Measurements from ENCODE around the gene ZNF519. TPM values are rescaled to one million over a fixed set of nuclear protein-coding genes. Genes with fewer than 3 reads are reported as not detected.
"Not testable (repeated sequence)": the region's sequence is repeated elsewhere in the genome, so short reads cannot be mapped to it uniquely, and the experiment has no call there.

Gene ZNF519
- total and polyA plus RNA-seq, 4 donors, result 12.7 to 19.2 (median 15.0) TPM

DNA sequence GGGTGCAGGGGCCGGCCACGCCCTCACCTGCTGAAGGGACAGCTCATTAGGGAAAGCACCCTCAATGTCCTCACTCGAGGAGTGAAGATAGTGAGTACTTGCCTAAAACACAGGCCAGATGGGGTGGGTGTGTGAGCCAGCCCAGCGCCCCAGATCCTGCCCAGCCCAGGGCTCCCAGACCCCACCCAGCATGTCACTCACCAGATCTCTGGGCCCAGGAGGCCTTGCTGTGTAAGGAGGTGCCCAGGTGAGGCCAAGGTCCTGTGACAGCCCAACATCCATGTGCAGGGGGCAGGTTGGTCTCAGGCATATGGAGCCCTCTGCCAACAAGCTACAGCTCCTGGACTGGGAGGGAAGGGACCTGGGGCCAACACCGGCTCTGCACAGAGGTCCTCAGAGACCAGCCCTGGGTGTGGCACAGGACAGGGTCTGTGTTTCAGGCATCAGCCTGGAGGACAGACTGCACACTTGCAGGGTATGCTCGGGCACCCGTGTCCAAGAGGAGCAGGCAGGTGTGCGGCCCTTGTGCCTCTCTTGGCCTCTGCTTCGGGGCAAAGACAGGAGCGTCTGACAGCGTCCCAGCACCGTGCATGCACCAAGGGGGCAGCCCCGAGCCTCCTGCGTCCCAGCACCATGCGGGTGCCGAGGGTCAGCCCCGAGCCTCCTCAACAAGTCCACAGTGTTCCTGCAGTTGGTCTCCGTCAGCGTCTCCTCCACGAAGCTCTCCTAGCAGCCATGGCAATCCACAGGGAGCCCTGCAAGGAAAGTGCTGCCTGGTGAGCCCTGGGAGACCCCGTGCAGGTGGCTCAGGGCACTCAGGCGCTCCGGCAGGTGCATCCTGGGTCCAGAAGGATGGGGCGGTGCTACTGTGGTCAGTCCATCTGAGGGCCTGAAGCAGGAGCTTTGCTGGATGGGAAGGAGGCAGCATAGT, 16.0 kb upstream of the ZNF519 start:
- 83% methylated on average over 21 of the region's 24 CpGs for WGBS (ENCODE audit: insufficient coverage)

DNA sequence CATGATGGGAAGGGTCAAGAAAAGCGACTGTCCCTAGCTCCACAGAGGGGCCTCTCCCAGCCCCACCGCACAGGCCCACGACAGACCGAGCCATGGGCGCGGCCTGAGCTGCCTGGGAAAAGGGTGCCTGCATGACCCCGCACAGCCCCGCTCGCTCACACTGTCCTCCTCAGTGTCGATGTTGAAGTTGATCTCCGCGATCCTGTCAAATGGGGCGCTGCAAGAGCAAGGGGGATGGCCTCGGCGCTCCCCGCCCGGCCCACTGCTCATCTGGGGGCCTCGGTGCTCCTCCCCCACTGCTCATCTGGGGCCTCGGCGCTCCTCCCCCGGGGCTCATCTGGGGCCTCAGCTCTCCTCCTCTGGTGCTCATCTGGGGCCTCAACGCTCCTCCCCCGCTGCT, 14.5 kb upstream of the ZNF519 start:
- H3K27ac ChIP-seq (ENCODE audit: low read depth, low read length); H3K9me3 ChIP-seq (ENCODE audit: control insufficient read depth, insufficient read depth, low read length); H3K36me3 ChIP-seq (ENCODE audit: control insufficient read depth, insufficient read depth, low read length); H3K4me3 ChIP-seq (ENCODE audit: low read depth, low read length); DNase-seq (ENCODE audit: low read depth in 4 of 6, low spot score in 6 of 6); H3K27me3 ChIP-seq (ENCODE audit: control insufficient read depth, insufficient read depth, low read length); H3K4me1 ChIP-seq (ENCODE audit: control insufficient read depth, insufficient read depth, low read length): not testable (repeated sequence)
- 80% methylated on average over 23 of the region's 23 CpGs for WGBS (ENCODE audit: insufficient coverage)

More for the DNA sequence above, 16.0 kb upstream of the ZNF519 start:
- DNase-seq (ENCODE audit: low read depth in 4 of 6, low spot score in 6 of 6); H3K36me3 ChIP-seq (ENCODE audit: control insufficient read depth, insufficient read depth, low read length); H3K4me3 ChIP-seq (ENCODE audit: low read depth, low read length); H3K4me1 ChIP-seq (ENCODE audit: control insufficient read depth, insufficient read depth, low read length); H3K27ac ChIP-seq (ENCODE audit: low read depth, low read length); H3K9me3 ChIP-seq (ENCODE audit: control insufficient read depth, insufficient read depth, low read length); H3K27me3 ChIP-seq (ENCODE audit: control insufficient read depth, insufficient read depth, low read length): not testable (repeated sequence)

DNA sequence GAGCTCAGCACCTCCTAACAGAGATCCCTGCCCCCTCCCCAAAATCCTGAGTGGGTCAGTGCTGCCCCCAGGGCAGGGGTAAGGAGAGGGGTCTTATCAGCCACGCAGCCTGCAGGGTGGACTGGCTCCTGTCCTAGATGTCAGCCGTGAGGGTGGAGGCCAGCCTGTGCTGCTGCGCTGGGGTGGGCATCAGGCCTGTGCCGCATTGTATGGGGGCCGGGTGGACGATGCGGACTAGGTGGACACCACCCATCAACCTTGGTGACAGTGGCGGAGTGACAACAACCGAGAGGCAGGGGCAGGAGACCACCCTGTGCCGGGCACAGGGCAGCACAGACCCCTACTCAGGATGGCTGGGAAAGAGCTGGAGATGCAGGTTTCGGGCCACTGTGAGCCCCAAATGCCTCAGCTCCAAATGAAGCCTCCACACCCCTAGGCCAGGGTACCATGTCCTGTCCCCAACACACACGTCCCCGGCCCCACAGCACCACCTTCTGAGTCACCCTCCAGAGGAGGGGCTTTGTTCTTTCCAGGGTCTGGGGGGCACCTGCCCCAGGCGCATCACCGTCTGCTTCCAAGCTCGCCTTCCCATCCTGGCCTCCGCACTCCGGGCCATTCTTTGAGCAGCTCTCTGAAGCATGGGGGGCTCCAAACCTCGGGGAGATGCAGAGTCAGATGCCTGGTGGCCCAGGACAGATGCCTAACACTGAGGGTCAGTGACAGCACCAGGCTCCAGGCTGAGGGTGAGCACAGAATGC, 13.5 kb upstream of the ZNF519 start:
- not testable (repeated sequence) for H3K36me3 ChIP-seq (ENCODE audit: control insufficient read depth, insufficient read depth, low read length); DNase-seq (ENCODE audit: low read depth in 4 of 6, low spot score in 6 of 6); H3K4me3 ChIP-seq (ENCODE audit: low read depth, low read length); H3K9me3 ChIP-seq (ENCODE audit: control insufficient read depth, insufficient read depth, low read length); H3K27ac ChIP-seq (ENCODE audit: low read depth, low read length); H3K4me1 ChIP-seq (ENCODE audit: control insufficient read depth, insufficient read depth, low read length); H3K27me3 ChIP-seq (ENCODE audit: control insufficient read depth, insufficient read depth, low read length)
- WGBS (ENCODE audit: insufficient coverage), result 88% methylated on average over 19 of the region's 19 CpGs

DNA sequence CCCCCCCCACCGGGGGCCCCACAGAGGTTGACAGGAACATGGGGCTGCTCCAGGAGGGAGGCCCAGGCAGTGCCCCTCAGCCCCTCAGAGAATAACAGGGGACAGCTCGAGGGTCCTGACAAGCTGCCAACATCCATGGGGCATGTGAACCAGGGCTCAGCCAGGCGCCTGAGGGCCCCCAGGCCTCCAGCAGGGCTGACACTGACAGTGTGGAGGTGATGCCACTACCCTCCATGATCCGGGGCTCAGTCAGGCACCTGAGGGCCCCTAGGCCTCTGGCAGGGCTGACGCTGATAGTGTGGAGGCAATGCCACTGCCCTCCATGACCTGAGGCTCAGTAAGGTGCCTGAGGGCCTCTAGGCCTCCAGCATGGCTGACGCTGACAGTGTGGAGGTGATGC, 12.8 kb upstream of the ZNF519 start:
- H3K4me3 ChIP-seq (ENCODE audit: low read depth, low read length); H3K27me3 ChIP-seq (ENCODE audit: control insufficient read depth, insufficient read depth, low read length); H3K27ac ChIP-seq (ENCODE audit: low read depth, low read length); H3K36me3 ChIP-seq (ENCODE audit: control insufficient read depth, insufficient read depth, low read length); DNase-seq (ENCODE audit: low read depth in 4 of 6, low spot score in 6 of 6); H3K9me3 ChIP-seq (ENCODE audit: control insufficient read depth, insufficient read depth, low read length); H3K4me1 ChIP-seq (ENCODE audit: control insufficient read depth, insufficient read depth, low read length): not testable (repeated sequence)
- 88% methylated on average over 5 of the region's 6 CpGs for WGBS (ENCODE audit: insufficient coverage)

DNA sequence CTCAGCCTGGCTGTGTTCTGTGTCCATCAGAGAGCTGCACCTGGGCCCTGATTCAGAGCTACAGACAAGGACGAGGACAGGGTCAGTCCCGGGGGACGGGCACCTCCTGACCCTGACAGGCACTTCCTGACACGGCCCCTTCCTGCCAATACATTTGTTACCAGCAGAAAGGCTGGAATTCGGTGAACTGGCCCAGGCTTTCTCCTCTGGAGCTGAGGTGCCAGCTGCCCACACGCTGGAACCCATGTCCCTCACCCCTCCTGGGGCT, 12.3 kb upstream of the ZNF519 start:
- no peak overlapping the region for H3K4me3 ChIP-seq (ENCODE audit: low read depth, low read length)
- no peaks in the 10 kb centered on the region for H3K27me3 ChIP-seq (ENCODE audit: control insufficient read depth, insufficient read depth, low read length)
- WGBS (ENCODE audit: insufficient coverage), result 77% methylated on average over 5 of the region's 6 CpGs
- H3K9me3 ChIP-seq (ENCODE audit: control insufficient read depth, insufficient read depth, low read length), result no peaks in the 10 kb centered on the region
- H3K4me1 ChIP-seq (ENCODE audit: control insufficient read depth, insufficient read depth, low read length), result no peaks in the 10 kb centered on the region
- no peaks in the 10 kb centered on the region for H3K36me3 ChIP-seq (ENCODE audit: control insufficient read depth, insufficient read depth, low read length)
- DNase-seq (ENCODE audit: low read depth in 4 of 6, low spot score in 6 of 6), result no peak
- H3K27ac ChIP-seq (ENCODE audit: low read depth, low read length), result no peak overlapping the region

DNA sequence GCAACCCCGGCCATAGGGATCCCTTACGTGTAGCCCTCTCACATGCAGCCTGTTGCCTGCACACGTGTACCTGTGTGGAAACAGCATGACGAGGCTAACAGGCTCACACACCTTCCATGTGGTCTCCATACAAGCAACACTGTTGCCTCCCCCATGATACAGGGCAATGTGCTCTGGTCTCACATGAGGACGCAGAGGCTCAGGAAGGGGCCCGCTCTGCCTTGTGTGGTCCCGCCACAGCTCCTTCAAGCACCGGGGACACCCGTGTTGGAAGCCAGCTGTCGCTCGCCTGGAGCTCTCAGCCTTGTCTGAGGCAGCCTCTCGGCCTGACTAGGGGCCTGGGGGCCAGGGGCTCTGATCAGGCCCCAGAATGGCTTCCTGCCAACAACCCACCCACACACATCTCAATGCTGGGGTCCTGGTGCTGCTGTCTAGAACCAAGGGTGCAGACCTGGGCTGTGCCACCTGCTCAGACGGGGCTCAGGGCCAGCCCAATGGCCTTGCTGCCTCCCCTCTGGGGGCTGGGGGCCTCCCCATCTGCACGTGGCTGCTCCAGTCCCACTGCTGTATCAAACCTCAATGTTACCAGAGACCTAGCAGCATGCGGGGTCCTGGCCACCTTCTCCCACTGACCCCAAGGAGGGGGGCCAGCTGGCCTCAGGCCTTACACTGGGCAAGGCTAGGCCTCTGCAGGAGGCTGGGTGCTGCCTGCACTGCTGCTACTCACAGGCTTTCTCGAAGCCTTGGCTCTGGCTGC, 11.8 kb upstream of the ZNF519 start:
- H3K4me1 ChIP-seq (ENCODE audit: control insufficient read depth, insufficient read depth, low read length); H3K36me3 ChIP-seq (ENCODE audit: control insufficient read depth, insufficient read depth, low read length); H3K27me3 ChIP-seq (ENCODE audit: control insufficient read depth, insufficient read depth, low read length); DNase-seq (ENCODE audit: low read depth in 4 of 6, low spot score in 6 of 6); H3K9me3 ChIP-seq (ENCODE audit: control insufficient read depth, insufficient read depth, low read length); H3K27ac ChIP-seq (ENCODE audit: low read depth, low read length); H3K4me3 ChIP-seq (ENCODE audit: low read depth, low read length): not testable (repeated sequence)
- WGBS (ENCODE audit: insufficient coverage), result 85% methylated on average over 6 of the region's 16 CpGs

DNA sequence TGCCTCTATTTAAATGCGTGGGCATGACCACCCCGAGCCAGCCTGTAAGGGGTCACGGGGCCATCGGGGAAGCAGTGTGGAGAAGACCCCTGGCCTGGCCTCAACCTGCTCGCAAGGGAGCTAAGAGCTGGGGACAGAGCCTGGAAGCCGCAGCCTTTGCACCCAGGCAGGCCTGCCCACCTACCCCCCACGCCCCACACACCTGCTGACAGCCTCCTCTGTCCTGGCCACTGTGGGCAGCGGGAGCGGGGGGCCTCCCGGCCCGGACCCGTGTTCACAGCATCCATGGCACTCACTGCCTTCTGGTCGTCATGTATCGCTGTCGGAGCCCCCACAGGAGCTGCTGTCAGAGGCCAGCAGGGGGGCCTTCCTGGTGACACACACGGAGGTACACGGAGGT, 11.2 kb upstream of the ZNF519 start:
- not testable (repeated sequence) for H3K27me3 ChIP-seq (ENCODE audit: control insufficient read depth, insufficient read depth, low read length); DNase-seq (ENCODE audit: low read depth in 4 of 6, low spot score in 6 of 6); H3K9me3 ChIP-seq (ENCODE audit: control insufficient read depth, insufficient read depth, low read length); H3K36me3 ChIP-seq (ENCODE audit: control insufficient read depth, insufficient read depth, low read length); H3K4me1 ChIP-seq (ENCODE audit: control insufficient read depth, insufficient read depth, low read length); H3K4me3 ChIP-seq (ENCODE audit: low read depth, low read length); H3K27ac ChIP-seq (ENCODE audit: low read depth, low read length)
- 87% methylated on average over 10 of the region's 17 CpGs for WGBS (ENCODE audit: insufficient coverage)

DNA sequence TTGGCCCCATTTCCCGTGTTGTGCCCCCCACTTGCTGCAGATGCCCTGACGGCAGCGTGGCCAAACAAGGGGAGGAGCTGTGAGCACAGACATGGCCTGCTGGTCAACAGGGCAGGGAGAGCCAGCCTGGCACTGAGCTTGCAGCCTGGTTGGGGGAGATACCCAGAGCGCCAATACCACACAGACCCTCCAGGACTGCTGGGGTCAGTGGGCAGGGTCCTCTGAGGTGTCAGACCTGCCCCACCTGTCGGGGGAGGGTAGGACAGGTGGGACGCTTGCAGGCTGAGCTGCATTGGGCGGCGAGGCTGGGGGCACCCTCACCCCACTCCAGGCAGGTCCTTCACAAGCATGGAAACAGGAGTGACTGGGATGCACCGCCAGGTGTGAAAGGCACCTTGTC, 9.9 kb upstream of the ZNF519 start:
- not testable (repeated sequence) for H3K27me3 ChIP-seq (ENCODE audit: control insufficient read depth, insufficient read depth, low read length); DNase-seq (ENCODE audit: low read depth in 4 of 6, low spot score in 6 of 6)
- WGBS (ENCODE audit: insufficient coverage), result 95% methylated on average over 3 of the region's 9 CpGs

DNA sequence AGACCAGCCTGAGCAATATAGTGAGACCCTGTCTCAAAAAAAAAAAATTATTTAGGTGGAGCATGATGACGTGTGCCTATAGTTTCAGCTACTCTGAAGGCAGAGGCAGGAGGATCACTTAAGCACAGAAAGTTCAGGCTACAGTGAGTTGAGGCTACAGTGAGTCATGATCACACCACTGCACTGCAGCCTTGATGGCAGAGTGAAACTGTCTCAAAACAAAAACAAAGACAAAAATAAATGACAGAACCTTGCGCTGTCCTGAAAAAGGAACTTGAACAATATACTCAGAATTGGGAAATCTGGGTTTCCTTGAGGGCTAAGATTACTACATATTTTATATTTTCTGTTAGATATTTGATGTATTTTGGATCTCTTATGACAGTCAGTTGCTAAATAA, 7.3 kb upstream of the ZNF519 start:
- WGBS (ENCODE audit: insufficient coverage), result no CpG with 5 or more reads among the region's 2 CpGs
- not testable (repeated sequence) for DNase-seq (ENCODE audit: low read depth in 4 of 6, low spot score in 6 of 6); H3K9me3 ChIP-seq (ENCODE audit: control insufficient read depth, insufficient read depth, low read length)

More for the DNA sequence above, 9.9 kb upstream of the ZNF519 start:
- not testable (repeated sequence) for H3K27ac ChIP-seq (ENCODE audit: low read depth, low read length); H3K4me3 ChIP-seq (ENCODE audit: low read depth, low read length); H3K36me3 ChIP-seq (ENCODE audit: control insufficient read depth, insufficient read depth, low read length); H3K4me1 ChIP-seq (ENCODE audit: control insufficient read depth, insufficient read depth, low read length); H3K9me3 ChIP-seq (ENCODE audit: control insufficient read depth, insufficient read depth, low read length)

More for the DNA sequence above, 7.3 kb upstream of the ZNF519 start:
- H3K27ac ChIP-seq (ENCODE audit: low read depth, low read length); H3K4me3 ChIP-seq (ENCODE audit: low read depth, low read length); H3K4me1 ChIP-seq (ENCODE audit: control insufficient read depth, insufficient read depth, low read length); H3K27me3 ChIP-seq (ENCODE audit: control insufficient read depth, insufficient read depth, low read length); H3K36me3 ChIP-seq (ENCODE audit: control insufficient read depth, insufficient read depth, low read length): not testable (repeated sequence)

Data from spinal cord (tissue), 10 donors.